Ureter (tissue), 1 donor: Measurements from ENCODE around the gene WNT2. TPM values are rescaled to one million over a fixed set of nuclear protein-coding genes. Genes with fewer than 3 reads are reported as not detected.
"Not testable (repeated sequence)": the region's sequence is repeated elsewhere in the genome, so short reads cannot be mapped to it uniquely, and the experiment has no call there.

Experiments used
- DNase-seq: peaks from one replicate; pipeline ENCODE4 v3.0.0-alpha.2; 2020; ENCODE audit warnings: low spot score
- total RNA-seq: library from RNA; stranded (reverse); gene quantifications from one replicate; pipeline ENCODE4 v1.2.4, GENCODE V29; 2023
- donor health status: DM: yes; HTN: yes; CAD: no.

The WNT2 gene
- total RNA-seq, 1 donor from 2014 or later: 2.2 TPM

- no peak for DNase-seq
These were observed 14.0 kb downstream of the WNT2 start for GRCh38 chr7:117308891-117309290.

DNA sequence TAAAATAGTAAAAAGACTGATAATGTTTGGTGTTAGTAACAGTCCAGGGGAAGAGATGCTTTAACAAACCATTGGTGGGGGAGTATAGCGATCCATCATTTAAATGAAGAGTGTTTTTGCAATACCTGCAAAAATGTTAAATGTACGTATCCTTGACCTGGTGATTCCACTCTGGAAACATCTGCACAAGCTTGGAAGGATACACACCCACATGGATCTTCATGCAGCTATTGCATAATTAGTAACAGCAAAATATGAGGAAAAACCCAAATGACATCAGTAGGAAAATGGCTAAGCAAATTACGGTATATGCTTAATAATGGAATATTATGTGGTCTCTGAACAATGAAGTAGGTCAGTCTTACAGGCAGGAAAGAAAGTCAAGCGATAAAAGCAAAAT, 20.5 kb downstream of the WNT2 start:
- no peak for DNase-seq

GRCh38 chr7:117300506-117300905, 22.4 kb downstream of the WNT2 start:
- not testable (repeated sequence) for DNase-seq

DNA sequence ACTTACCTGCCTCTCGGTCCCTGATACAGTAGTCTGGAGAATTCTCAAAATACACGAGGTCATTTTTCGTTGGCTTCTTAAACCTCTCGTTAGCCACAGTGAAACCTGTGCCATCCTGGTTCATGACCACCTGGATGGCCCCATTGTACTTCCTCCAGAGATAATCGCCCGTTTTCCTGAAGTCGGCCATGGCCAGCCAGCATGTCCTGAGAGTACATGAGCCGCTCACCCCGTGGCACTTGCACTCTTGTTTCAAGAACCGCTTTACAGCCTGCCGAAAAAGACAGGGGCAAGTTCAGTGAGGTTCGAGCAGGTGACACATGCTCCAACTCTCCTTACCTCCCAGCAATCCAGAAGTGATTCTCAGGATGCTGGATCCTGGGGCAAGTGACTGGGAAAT, 25.3 kb downstream of the WNT2 start:
- no peak for DNase-seq

DNA sequence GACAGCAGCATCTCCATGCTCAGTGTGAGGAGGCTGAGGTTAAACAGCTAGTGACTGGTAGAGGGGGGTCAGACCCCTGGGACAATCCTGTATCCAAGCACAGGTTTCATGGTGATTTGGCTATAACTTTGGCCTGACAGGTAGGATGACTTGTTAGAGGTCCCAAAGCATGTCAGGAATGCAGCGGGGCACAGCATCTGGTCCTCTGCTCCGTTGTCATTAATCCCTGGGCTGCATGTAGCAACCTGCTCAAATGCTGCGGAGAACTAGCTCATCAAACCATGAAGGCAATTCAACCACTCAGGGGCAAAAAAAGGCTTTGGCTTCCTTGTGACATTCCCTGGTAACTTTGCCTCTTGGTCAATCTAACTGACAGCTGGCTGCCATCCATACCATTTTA, 26.8 kb downstream of the WNT2 start:
- no peak for DNase-seq

- no peak for DNase-seq
These were observed 37.0 kb downstream of the WNT2 start for GRCh38 chr7:117285826-117286225.

DNA sequence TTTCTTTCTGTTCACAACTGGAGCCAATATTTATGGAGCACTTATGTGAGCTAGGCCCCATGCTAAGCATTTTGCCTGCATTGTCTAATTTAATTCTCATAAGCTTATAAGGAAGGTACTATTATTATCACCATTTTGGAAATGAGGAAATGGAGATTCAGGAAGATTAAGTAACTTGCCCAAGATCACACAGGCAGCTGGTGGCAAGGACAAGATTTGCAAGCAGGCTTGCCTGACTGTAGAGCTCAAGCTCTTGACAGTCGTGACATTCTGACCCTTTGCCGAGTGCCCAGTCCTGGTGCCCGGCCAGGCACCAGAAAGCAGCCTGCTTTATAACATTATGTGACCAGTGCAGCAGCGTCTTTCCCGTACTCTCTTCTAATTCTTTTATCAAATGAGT, 38.2 kb downstream of the WNT2 start:
- DNase-seq: no peak

DNA sequence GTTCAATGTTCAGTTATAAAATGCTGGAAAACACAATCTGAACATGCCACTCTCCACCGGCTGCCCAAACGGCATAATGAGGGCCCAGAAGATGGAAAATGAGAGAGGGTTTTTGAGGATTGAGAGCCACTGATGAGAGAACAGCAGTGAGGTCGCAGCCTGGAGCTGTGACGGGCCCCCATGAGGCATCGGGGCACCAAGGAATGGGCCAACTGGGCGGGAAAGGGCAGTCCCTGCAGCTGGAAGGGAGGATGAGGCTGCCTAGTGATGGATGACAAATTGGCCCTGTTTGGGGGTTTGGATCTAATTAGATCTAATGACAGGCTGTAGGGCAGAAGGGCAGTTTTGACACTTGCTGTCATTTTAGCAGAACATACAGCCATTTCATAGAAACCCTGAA, 39.1 kb downstream of the WNT2 start:
- DNase-seq: no peak

DNA sequence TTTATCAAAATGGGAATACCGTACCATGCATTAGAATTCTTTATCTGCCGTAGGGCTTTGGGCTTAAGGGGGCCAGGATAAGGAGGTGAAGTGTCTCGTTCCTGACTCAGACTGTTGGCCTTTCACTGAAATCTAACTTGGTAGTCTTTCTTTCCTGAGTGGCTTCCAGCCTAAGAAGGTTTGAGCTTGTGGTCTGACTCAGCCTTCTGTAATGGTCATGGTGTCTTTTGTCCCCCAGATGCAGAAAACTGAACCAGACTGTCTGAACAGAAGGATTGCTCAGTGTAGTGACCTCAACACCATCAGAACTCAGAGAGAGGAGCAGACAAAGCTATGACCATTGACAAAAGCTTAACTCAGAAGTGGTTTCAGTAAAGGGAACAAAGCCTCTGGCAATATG, 39.5 kb downstream of the WNT2 start:
- DNase-seq: no peak

- no peak for DNase-seq
These were observed 40.5 kb downstream of the WNT2 start for GRCh38 chr7:117282239-117282812.

DNA sequence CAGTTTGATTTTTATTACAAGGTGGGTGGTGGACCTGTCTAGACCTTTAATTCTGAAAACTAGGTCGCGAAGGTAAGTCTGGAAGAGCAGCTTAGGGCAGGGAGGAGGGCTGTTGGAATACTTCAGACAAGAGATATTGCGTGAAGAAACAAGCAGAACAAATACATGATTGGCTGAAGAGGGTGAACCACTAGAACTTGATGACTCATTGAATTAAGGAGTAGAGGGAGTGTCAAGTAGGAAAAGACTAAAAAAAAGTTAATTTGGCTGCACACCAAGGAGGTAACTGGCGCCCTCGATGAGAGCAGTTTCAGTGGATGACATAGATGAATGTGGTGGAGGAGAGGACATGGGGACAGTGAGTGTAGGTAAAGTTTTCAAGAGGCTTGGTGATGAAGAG, 41.3 kb downstream of the WNT2 start:
- DNase-seq: no peak

DNA sequence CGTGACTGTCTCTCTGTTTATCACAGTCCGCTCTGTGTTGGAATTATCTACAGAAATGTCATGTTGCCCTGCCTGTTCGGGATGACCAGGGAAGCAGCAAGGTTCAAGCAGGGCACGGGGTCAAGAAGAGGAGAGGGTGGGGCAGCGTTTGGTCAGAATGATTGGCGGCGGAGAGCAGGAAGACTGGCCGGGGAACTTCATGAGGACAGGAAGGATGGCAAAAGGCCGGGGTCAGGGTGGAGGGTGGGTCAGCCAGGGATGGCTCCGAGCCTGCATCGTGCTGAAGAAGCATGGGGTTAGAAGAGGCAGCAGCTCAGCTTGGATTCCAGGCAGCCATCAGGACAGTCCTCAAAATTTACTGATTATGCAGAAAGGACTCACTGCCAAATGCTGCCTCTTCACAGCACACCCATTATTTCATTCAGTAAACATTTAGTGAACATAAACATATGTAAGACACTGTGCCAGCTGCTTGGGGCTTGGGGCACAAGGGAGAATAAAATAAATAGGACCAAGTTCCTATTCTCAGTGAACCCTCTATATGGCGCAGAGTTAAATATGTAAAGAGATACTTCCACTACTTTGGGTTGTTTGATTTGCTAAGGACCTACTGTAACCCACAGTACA, 42.8 kb downstream of the WNT2 start:
- DNase-seq: no peak

DNA sequence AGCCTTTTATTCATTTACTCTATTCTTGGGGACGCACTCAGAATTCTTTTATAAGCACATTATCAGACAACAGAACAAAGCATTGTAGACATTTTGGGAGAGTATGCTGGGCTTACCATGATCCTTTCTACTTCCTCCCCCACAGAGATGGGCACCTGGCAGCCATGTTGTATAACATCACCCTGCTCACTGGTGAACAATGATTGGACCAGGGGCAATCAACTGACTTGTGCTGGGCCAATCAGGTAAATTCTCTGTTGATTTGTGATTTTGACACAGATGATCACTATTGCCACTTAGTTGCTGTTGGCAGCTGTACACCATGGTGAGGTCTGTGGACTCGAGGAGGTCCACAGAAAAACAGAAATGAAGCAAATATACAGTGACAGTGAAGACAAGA, 43.7 kb downstream of the WNT2 start:
- no peak for DNase-seq

GRCh38 chr7:117278040-117278439, 44.8 kb downstream of the WNT2 start:
- no peak for DNase-seq

DNA sequence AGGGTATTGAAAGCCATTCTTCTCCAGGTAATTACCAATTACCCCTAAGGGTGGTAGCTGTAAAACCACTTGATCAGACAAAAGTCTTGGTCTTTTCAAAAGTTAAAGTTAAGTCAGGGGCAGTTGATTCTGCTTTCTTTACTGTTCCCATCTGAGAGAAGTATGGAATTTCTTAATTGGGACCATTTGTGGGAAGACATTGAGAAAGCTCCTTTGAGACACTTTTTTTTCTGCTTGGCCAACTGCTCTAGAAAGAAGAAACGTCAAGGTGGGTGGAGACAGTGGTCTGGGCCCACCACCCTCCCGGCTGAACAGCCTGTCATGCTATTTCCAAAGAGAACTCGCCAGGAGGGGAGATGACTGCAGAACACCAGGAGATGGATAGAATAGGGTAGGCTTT, 45.3 kb downstream of the WNT2 start:
- no peak for DNase-seq

DNA sequence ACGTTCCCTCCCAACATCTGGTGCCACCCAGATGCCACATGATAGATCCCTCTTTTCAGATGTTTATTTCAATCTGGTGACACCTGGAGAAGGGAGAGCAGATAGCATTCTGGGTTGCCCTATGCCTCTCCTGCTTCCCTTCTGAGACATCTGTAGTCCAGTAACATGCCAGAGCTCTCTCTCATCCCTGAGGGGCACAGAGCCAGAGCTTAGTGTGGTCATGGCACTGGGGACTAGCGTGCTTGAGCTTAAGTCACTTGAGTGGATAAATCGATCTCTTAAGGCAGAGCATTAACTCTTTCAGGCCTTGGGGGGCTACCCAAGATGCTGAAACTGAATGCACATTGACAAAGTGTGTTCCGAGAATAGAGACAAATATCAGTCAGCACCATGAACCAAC, 47.9 kb downstream of the WNT2 start:
- DNase-seq: no peak

- peak; percentile 55 for DNase-seq
These were observed 49.0 kb downstream of the WNT2 start for GRCh38 chr7:117273814-117274225.

GRCh38 chr7:117273325-117273724, 49.5 kb downstream of the WNT2 start:
- no peak for DNase-seq

DNA sequence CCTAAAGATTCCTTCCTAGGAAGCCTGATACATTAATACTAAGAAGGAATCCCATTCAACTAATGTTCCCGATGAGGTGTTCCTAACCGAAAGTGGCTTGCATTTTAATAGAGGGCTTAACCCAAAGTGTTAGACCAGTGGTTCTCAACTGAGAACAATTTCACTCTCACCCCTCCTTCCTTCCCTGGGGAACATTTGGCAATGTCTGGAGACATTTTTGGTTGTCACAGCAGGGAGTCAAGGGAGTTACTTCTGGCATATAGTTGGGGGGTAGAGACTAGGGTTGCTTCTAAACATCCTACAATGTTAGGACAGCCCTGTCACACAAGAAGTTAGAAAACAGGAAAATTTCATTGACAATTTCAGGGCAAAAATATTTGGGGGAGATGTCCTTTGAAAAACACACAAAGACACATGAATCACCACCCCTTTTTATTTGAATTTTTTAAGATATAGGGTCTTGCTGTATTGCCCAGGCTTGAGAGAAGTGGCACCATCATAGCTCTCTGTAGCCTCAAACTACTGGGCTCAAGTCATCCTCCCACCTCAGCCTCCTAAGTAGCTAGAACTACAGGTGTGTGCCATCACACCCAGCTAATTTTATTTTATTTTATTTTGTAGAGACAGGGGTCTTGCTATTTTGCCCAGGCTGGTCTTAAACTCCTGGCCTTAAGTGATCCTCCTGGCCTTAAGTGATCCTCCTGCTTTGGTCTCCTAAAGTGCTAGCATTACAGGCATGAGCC, 50.7 kb downstream of the WNT2 start:
- no peak for DNase-seq

- no peak for DNase-seq
These were observed 51.3 kb downstream of the WNT2 start for GRCh38 chr7:117271566-117271965.

DNA sequence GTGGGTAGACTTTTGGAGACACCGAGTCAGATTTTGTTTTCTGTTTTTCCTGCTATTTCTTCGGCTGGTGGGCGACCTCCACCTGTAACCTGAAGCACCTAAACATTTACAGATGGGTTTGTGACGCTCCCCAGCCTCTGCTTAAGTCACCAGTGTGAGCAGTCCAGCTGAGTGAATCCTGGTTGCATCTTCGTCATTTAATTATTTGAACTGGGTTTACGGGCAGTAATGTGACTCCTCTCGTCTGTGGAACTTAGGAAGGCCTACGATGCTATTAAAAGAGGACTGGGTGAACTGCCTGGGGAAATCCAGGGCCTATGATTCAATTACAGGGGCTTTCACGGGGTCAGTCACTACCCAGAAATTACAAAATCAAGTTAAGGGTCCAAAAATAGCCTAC, 52.5 kb downstream of the WNT2 start:
- no peak for DNase-seq

DNA sequence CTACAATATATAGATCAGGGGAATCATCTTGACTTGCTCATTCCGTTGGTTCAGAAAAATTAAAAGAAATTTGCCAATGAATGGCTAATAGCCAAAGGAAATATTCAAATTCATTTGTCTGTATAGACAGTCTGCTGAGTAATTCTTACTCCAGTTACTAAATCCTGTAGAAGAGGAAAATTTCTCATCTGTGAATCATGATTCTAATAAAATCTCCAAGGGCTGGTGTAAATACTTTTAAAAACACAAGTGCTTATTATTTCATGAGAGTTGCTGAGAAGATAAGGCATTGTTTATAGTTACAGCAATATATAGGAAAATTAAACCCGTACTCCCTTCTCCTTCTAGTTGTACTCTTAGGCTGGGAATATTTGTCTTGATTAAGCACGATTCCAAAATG, 53.0 kb downstream of the WNT2 start:
- no peak for DNase-seq

GRCh38 chr7:117269417-117269816, 53.4 kb downstream of the WNT2 start:
- DNase-seq: no peak
